IPS-11a (cell line): Measurements from ENCODE around the gene DRAXIN.

Experiments
- H3K4me3 ChIP-seq: one replicate; pipeline ENCODE4 v1.5.1; 2013; ENCODE audit warnings: low read depth, low read length, control low read depth

DRAXIN gene

GRCh38 chr1:11735854-11736745, 44.6 kb downstream of the DRAXIN start, which contains the start of gene AGTRAP:
Gene AGTRAP (plus strand): TSS chr1:11736136. CDS start chr1:11736209, 73 bp downstream.
- peak within 1 kb of the TSS; percentile 81 for H3K4me3 ChIP-seq

DNA sequence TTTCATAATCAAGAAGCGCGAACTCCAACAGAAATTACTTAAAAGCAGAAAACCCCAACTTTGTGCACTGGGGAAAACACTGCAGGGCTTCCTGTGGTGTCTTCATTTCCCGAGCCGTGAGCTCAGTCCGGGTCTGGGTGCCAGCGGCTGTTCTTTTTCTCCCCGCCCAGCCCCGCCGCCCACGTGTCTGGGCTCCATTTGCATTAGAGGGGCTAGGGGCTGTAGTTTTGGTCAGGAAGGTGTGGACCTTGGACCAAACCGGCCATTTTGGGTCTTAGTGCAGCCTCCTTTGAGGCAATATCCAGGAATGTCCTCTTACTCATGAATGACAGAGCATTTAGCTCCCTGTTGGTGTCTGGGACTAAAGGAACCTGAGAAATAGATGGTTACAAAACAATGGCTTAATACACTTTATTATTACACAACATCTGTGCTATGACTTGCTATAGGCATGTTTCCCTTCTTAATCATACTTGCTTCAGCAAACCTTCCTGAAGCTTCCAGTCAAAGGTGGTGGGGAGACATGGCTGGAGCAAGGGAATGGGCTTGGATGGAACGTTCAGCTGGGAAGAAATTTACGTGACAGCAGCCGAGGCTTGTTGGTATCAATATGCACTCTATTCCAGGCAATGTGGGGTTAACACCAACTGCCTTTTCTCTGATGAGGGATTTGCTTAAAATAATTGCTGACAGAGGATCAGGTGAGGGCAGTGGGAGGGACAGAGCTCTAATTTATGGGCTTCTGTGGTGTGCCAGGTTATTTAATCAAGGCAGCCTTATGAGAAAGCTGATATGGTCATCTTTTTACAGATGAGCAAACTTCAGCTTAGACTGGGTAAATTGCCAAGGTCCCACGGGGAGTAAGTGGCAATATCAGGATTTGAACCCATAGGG, 45.5 kb downstream of the DRAXIN start:
- H3K4me3 ChIP-seq: peak overlapping the region; percentile 81

- H3K4me3 ChIP-seq: no peak overlapping the region
Measured at GRCh38 chr1:11738096-11738495, 46.6 kb downstream of the DRAXIN start.

DNA sequence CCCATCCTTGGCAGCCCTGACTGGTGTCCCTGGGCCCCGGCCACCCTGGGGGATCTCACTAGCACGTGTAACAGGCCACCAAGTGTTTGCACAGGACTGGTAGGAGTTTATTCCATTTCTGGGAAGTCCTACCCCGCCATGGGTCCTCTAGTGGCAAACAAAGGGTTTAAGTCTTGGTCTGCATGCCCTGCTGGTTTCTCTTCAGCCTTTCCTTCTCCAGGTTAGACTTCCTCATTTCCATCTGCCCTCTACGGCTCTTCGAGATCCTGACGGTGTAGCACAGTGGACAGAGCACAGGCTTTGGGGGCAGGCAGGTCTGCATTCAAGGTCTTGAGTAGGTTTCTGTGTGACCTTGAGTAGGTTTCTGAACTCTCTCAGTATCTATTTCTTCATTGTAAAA, 47.3 kb downstream of the DRAXIN start:
- no peak overlapping the region for H3K4me3 ChIP-seq

- no peak overlapping the region for H3K4me3 ChIP-seq
Measured at GRCh38 chr1:11740258-11741192, 49.0 kb downstream of the DRAXIN start.

DNA sequence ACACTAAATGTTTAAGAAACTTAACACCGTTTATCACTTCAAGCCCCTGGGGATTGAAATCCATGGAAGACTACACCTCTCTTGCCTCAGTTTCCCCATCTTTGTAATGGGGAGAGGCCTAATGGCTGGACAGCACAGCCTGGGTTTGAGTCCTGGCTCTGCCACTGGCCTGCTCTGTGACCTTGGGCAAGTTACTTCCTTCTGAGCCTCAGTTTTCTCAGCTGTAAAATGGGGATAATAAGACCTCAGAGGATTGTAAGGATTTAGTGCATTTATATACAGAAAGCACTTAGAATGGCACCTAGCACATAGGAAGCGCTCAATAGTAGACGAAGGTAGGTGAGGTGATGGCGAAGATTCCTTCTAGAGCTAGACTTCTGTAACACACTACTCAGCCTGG, 50.0 kb downstream of the DRAXIN start:
- H3K4me3 ChIP-seq: no peak overlapping the region

- no peak overlapping the region for H3K4me3 ChIP-seq
Measured at GRCh38 chr1:11741919-11742558, 50.5 kb downstream of the DRAXIN start.

DNA sequence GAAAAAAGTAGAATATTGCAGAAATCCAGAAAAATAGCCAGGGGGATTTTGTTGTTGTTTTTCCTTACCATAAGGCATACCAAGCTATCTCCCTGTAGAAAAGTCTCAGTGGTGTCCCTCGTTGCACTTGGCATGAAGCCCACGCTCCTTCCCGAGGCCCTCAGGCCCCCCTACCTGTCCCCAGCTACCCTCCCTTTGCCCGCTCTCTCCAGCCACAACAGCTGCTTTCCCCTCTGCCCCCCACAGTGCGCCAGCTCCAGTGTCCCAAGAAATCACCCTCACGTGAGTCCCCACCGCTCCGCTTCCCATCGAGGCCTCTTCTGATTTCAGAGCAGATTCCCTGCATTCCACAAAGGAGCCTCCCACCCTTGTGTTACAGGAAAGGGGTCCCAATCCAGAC, 52.8 kb downstream of the DRAXIN start:
- H3K4me3 ChIP-seq: no peak overlapping the region

GRCh38 chr1:11746092-11746491, 54.6 kb downstream of the DRAXIN start:
- H3K4me3 ChIP-seq: no peak overlapping the region

GRCh38 chr1:11746795-11747487, 55.4 kb downstream of the DRAXIN start:
- H3K4me3 ChIP-seq: no peak overlapping the region

DNA sequence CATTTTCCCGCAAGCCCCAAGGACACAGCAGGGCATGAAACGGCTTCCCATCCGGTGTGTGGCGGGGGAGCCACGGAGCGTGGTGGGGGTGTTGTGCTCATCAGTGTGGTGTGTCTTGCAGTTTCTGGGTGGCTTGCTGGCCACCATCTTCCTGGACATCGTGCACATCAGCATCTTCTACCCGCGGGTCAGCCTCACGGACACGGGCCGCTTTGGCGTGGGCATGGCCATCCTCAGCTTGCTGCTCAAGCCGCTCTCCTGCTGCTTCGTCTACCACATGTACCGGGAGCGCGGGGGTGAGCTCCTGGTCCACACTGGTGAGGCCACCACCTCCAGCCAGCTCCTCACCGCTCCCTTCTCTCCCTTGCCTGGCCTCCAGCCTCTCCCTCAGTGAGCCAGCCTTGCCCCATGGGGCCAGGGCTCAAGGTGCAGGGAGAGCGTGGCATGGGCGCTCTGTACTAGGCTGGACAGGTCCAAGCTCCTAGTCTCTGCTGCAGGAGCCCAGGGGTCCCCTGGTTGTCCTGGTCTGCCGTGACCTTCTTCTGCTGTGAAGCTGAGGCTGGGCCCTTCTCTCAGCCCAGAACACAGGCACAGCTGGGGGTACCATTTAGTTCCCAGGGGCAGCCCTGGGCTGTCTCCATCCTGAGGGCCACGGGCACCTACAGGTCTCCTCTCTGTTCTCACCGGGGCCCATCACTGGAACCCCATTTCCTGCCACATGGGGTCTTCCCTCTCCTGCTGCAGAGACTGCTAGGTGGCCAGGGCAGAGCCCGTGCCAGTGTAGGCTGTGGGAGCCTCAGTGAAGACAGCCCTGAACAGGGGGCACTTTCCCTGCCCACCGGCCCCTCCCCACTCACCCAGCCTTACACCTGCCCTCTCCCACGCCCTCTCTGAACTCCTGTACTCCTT, 57.0 kb downstream of the DRAXIN start:
- H3K4me3 ChIP-seq: no peak overlapping the region

DNA sequence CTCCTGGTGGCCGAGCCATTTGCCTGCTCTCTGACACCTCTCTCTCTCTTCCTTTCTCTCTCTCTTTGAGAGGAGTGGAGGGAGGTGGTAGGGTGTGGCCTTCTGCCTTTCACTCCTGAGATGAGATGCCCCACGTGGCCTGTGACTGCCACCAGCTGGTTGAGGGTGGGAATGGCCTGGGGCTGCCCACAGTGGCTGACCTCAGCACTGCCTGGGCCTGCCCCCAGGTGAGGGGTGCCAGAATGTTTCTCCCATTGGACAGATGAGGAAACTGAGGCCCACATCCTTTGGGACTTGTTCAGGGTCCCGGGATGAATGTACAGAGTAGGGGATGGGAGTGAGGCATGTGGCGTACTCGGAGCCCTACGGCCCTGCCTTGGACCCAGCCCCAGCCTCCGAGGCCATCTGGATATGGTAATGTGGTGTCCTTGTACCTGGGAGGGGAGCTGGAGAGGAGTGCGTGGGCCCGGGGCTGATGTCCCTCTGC, 57.7 kb downstream of the DRAXIN start:
- no peak overlapping the region for H3K4me3 ChIP-seq

GRCh38 chr1:11749996-11750395, 58.5 kb downstream of the DRAXIN start:
- H3K4me3 ChIP-seq: no peak overlapping the region

- no peak overlapping the region for H3K4me3 ChIP-seq
Measured at GRCh38 chr1:11751087-11751486, 59.6 kb downstream of the DRAXIN start.

GRCh38 chr1:11752359-11753088, 61.0 kb downstream of the DRAXIN start:
- no peak overlapping the region for H3K4me3 ChIP-seq

- H3K4me3 ChIP-seq: no peak overlapping the region
Measured at GRCh38 chr1:11753555-11754208, 62.2 kb downstream of the DRAXIN start.

GRCh38 chr1:11757047-11757446, 65.5 kb downstream of the DRAXIN start:
- no peak overlapping the region for H3K4me3 ChIP-seq
